Endothelial cell of umbilical vein (primary cell): ENCODE data around the gene DMAC2L. TPM values are rescaled to one million over a fixed set of nuclear protein-coding genes. Genes with fewer than 3 reads are reported as not detected.

Experiments used
- BruUV-seq: library from RNA; stranded (reverse); fragments of 400-500 nt; replicated peaks from 2 replicates; lab custom pipeline; 2021; lab: Mats Ljungman, UMichigan
- CTCF ChIA-PET: fragments of 300-600, 350-600 bp; sonication (Branson Sonifier 250); formaldehyde crosslinking; loops from one replicate; lab custom pipeline; 2021; ENCODE audit warnings: antibody characterized with exemption, inconsistent platforms; lab: Charles Lee
- POLR2A ChIA-PET: fragments of 300-600, 350-600 bp; sonication (Branson Sonifier 250); formaldehyde crosslinking; loops from one replicate; lab custom pipeline; 2021; ENCODE audit warnings: antibody characterized with exemption, inconsistent platforms; lab: Charles Lee
- DNase-seq: peaks from one replicate; pipeline ENCODE4 v3.0.0-alpha.2; 2011; ENCODE audit warnings: low read depth, low spot score
- FAIRE-seq: peaks from 2 replicates; lab custom pipeline; 2011; peaks lifted over from hg19 to GRCh38; lab: Jason Lieb, UNC
- H2AFZ ChIP-seq: 2 replicates; pipeline ENCODE4 v1.6.0; 2012; ENCODE audit warnings: low read depth, low read length, control low read depth, inconsistent platforms
- H3K27ac ChIP-seq: 2 replicates; pipeline ENCODE4 v1.5.1; 2011; ENCODE audit warnings: low read depth, mild to moderate bottlenecking, control low read depth, low read length, moderate library complexity; ENCODE audit not compliant: insufficient read depth
- H3K27me3 ChIP-seq, 2 experiments: 2 replicates each; pipeline versions ENCODE4 v1.6.0 to v1.6.1; 2011; ENCODE audit warnings: low read length in 2 of 2, mixed read lengths in 1 of 2; ENCODE audit not compliant: control insufficient read depth in 2 of 2, insufficient read depth in 2 of 2
- H3K36me3 ChIP-seq, 2 experiments: 2 replicates in 1 of 2; 3 replicates in 1 of 2; pipeline ENCODE4 v1.5.1; 2011; ENCODE audit warnings: low read length in 2 of 2, mild to moderate bottlenecking in 1 of 2, moderate library complexity in 1 of 2; ENCODE audit not compliant: control insufficient read depth in 2 of 2, insufficient read depth in 2 of 2; ENCODE audit errors: extremely low read depth in 1 of 2
- H3K4me1 ChIP-seq: 3 replicates; pipeline ENCODE4 v1.5.1; 2011; ENCODE audit warnings: mild to moderate bottlenecking, low read length; ENCODE audit not compliant: control insufficient read depth, insufficient read depth; ENCODE audit errors: extremely low read depth
- H3K4me2 ChIP-seq: 2 replicates; pipeline ENCODE4 v1.6.1; 2011; ENCODE audit warnings: low read length, control low read depth, mixed read lengths; ENCODE audit not compliant: insufficient read depth
- H3K4me3 ChIP-seq, 3 experiments: fragments of 200-600 bp in 1 of 3; sonication (generic), shearing (Covaris generic) in 1 of 3; replicated peaks in 1 of 3; 2 replicates each; pipeline ENCODE4 v1.5.1; 2011 to 2016; ENCODE audit warnings: control low read depth in 3 of 3, low read length in 3 of 3, mild to moderate bottlenecking in 2 of 3, inconsistent platforms in 1 of 3, low read depth in 1 of 3, moderate library complexity in 1 of 3; ENCODE audit not compliant: insufficient read depth in 1 of 3
- H3K79me2 ChIP-seq: 2 replicates; pipeline ENCODE4 v1.6.0; 2012; ENCODE audit warnings: low read length, inconsistent platforms; ENCODE audit not compliant: control insufficient read depth, insufficient read depth
- H3K9ac ChIP-seq: replicated peaks from 2 replicates; pipeline ENCODE3; 2011; ENCODE audit warnings: low read length, control low read depth; ENCODE audit not compliant: insufficient read depth; ENCODE audit errors: extremely low read depth
- H3K9me1 ChIP-seq: replicated peaks from 3 replicates; pipeline ENCODE4 v1.6.0; 2011; ENCODE audit warnings: mild to moderate bottlenecking, low read length; ENCODE audit not compliant: control insufficient read depth, insufficient read depth; ENCODE audit errors: extremely low read depth
- H3K9me3 ChIP-seq: replicated peaks from 2 replicates; pipeline ENCODE4 v1.5.1; 2012; ENCODE audit warnings: low read length, inconsistent platforms; ENCODE audit not compliant: control insufficient read depth, insufficient read depth
- H4K20me1 ChIP-seq: replicated peaks from 2 replicates; pipeline ENCODE3; 2011; ENCODE audit warnings: mild to moderate bottlenecking, low read length; ENCODE audit not compliant: control insufficient read depth, insufficient read depth; ENCODE audit errors: extremely low read depth
- CTCF ChIP-seq, 2 donors: IDR thresholded peaks; 1 replicate in 1 of 2; 2 replicates in 1 of 2; pipeline ENCODE4 v1.5.1; 2011; ENCODE audit warnings: low read length in 2 of 2, mild to moderate bottlenecking in 2 of 2, moderate library complexity in 2 of 2, control low read depth in 1 of 2, inconsistent platforms in 1 of 2, low read depth in 1 of 2; ENCODE audit not compliant: insufficient read depth in 1 of 2; ENCODE audit errors: extremely low read depth in 1 of 2
- EZH2 ChIP-seq: IDR thresholded peaks from 2 replicates; pipeline ENCODE4 v1.6.1; 2012; ENCODE audit warnings: borderline replicate concordance, low read depth, mild to moderate bottlenecking, moderate library complexity, low read length, inconsistent platforms; ENCODE audit not compliant: severe bottlenecking
- FOS ChIP-seq: IDR thresholded peaks from 2 replicates; pipeline ENCODE4 v1.6.1; 2011; ENCODE audit warnings: mild to moderate bottlenecking, low read length, moderate library complexity, borderline replicate concordance; ENCODE audit not compliant: insufficient read depth
- GATA2 ChIP-seq: IDR thresholded peaks from 2 replicates; pipeline ENCODE4 v1.7.0; 2011; ENCODE audit warnings: low read depth, mild to moderate bottlenecking, moderate library complexity, mixed read lengths, low read length; ENCODE audit not compliant: insufficient read length, insufficient read depth
- JUN ChIP-seq: IDR thresholded peaks from 2 replicates; pipeline ENCODE4 v1.6.1; 2011; ENCODE audit warnings: borderline replicate concordance, low read depth; ENCODE audit not compliant: insufficient read length, insufficient read depth
- MAX ChIP-seq: IDR thresholded peaks from 2 replicates; pipeline ENCODE4 v1.6.1; 2011; ENCODE audit not compliant: insufficient read depth, insufficient read length
- MYC ChIP-seq: IDR thresholded peaks from one replicate; pipeline ENCODE4 v1.6.1; 2011; ENCODE audit warnings: mild to moderate bottlenecking, low read depth, low read length
- POLR2A ChIP-seq: IDR thresholded peaks from 2 replicates; pipeline ENCODE4 v1.6.1; 2012; ENCODE audit warnings: low read depth, mild to moderate bottlenecking, control low read depth, low read length
- POLR2AphosphoS5 ChIP-seq: IDR thresholded peaks from 2 replicates; pipeline ENCODE4 v1.6.1; 2012; ENCODE audit warnings: low read depth, mild to moderate bottlenecking, control low read depth, low read length, moderate library complexity; ENCODE audit not compliant: insufficient read depth
- dilution Hi-C: fragments of 300-500 bp; cut with MboI; formaldehyde crosslinking; loops from one replicate; pipeline ENCODE4 v1.15.0; 2019; ENCODE audit warnings: low sequenced_read_pairs; ENCODE audit not compliant: extremely low pct_ligation_motif_present
- intact Hi-C: fragments of 100-400 bp; cut with micrococcal nuclease; formaldehyde crosslinking; loops from one replicate; pipeline ENCODE4 v1.10.0; 2022
- polyA plus RNA-seq, 4 experiments: library from polyadenylated mRNA; depleted of rRNA in 3 of 4; stranded (reverse) in 3 of 4; unstranded in 1 of 4; fragments of >200 nt; gene quantifications; 2 replicates each; pipeline versions ENCODE4 v1.2.1 to v1.2.3, GENCODE V29; 2011 to 2012; ENCODE audit warnings: missing spikeins in 1 of 4
- total RNA-seq: library from RNA; stranded (reverse); gene quantifications from 2 replicates; pipeline ENCODE4 v1.2.3, GENCODE V29; 2021

DMAC2L gene
- total and polyA plus RNA-seq, 2 donors (not counting 3 experiments of a cell fraction or from before 2014, with no cell fraction given), result 13.9 to 19.2 TPM

- H3K9ac ChIP-seq, result no peak overlapping the region
- TF ChIP-seq EZH2, result no peak
- TF ChIP-seq CTCF (IDR thresholded peaks at IDR 0.05; ENCODE audit: extremely low read depth in 1 of 2, insufficient read depth in 1 of 2, low read depth in 1 of 2, low read length in 2 of 2), result no peak
- TF ChIP-seq MYC, result no peak
- no peak for TF ChIP-seq POLR2A
- no peak for TF ChIP-seq GATA2
- no peak for TF ChIP-seq MAX
- TF ChIP-seq JUN, result no peak
- TF ChIP-seq FOS, result no peak
- TF ChIP-seq POLR2AphosphoS5, result no peak
- H3K4me3 ChIP-seq, result no peak overlapping the region
- H3K27ac ChIP-seq, result no peak overlapping the region
- intact Hi-C loops, result no loop called here
- H4K20me1 ChIP-seq, result no peaks in the 10 kb centered on the region
- POLR2A ChIA-PET, result interaction anchor here (0.6 kb wide), 1 partner anchor 11 kb away, joined by 3 read pairs; no protein-coding TSS in a partner anchor
- FAIRE-seq, result no peak
- H3K27me3 ChIP-seq, result no peaks in the 10 kb centered on the region
- dilution Hi-C loops, result no loop called here
- CTCF ChIA-PET, result interaction anchor here (0.6 to 1.7 kb wide), 2 partner anchors 28 to 37 kb away, joined by 3 to 4 read pairs; partner anchors contain the start of gene DMAC2L
- H3K9me1 ChIP-seq, result no peaks in the 10 kb centered on the region
- H3K9me3 ChIP-seq, result no peaks in the 10 kb centered on the region
- no peaks in the 10 kb centered on the region for H3K79me2 ChIP-seq
- no peak overlapping the region for H2AFZ ChIP-seq
- BruUV-seq, result no TSS peak
- no peak overlapping the region for H3K4me2 ChIP-seq
- peaks cover 33% of the 10 kb centered on the region for H3K4me1 ChIP-seq
- no peaks in the 10 kb centered on the region for H3K36me3 ChIP-seq
- DNase-seq, result peak; percentile 23
These were observed 36.8 kb downstream of the DMAC2L start for GRCh38 chr14:50348933-50349332.
